IPS-18c (cell line): Measurements from ENCODE around the gene RPL29.

Experiments
- H3K4me3 ChIP-seq: 2 replicates; pipeline ENCODE4 v1.7.0; 2013; ENCODE audit warnings: low read depth, mild to moderate bottlenecking, low read length, moderate library complexity; ENCODE audit not compliant: insufficient read depth
- H3K9me3 ChIP-seq: one replicate; pipeline ENCODE4 v1.6.1; 2013; ENCODE audit warnings: mild to moderate bottlenecking, low read length, moderate library complexity; ENCODE audit not compliant: control insufficient read depth, insufficient read depth

Gene RPL29

DNA sequence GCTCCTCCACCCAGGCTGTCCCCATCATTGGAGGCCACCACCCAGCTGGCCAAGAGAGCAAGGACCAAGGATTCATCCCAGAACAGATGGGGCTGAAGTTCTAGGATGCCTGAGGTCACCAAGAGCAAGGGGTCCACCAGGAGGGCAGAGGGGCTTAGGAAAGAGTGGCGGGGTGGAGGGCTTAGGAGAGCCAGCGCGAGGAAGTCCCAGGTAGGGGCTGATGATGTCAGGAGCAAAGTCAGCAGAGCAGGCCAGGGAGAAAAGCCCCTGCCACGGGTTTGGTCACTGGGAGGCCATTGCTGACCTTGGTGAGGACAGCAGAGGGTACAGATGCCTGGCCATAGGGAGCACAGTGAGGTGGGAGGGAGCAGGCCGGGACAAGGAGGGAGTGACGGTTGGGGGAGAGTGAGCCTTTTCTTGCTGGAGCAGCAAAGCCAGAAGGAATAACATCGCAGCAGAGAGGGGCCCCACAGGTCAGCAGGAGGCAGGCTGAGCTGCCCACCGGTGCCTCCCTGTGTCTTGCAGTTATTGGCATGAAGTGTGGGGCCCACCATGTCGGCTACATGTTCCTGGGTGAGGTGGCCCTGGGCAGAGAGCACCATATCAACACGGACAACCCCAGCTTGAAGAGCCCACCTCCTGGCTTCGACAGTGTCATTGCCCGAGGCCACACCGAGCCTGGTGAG is 48.3 kb downstream of the RPL29 start:
- Histone ChIP-seq H3K4me3 (no peak overlapping the region), H3K9me3 (no peaks in the 10 kb centered on the region)

GRCh38 chr3:51946796-51947195 is 48.9 kb downstream of the RPL29 start:
- H3K9me3 ChIP-seq, result no peaks in the 10 kb centered on the region
- H3K4me3 ChIP-seq, result no peak overlapping the region

DNA sequence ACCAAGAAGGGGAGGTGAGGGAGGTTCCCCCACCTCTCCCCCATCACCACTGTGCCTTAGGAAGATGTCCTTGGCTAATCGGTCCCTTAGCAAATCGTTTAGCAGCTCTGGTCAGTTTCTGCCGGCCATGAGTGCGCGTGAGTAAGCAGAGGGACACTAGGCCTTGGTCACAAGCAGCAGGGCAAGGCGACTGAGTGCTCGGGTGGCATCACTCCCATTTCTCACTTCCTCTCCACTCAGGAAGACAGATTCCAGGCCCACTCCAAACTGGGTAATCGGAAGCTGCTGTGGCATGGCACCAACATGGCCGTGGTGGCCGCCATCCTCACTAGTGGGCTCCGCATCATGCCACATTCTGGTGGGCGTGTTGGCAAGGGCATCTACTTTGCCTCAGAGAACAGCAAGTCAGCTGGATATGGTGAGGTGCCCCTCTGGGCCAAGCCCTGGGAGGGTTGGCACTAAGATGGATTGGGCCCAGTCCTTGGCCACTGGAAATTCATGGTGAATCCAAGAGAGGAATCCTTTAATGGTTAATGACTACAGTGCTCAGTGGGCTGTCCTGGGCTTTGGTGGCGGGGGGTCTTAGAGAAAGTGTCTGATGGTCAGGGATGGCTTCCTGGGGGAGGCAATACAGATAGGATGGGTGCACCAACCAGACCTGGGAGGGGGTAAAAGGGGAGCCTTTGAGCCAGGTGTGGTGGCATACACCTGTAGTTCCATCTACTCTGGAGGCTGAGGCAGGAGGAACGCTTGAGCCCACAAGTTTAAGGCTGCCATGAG is 49.6 kb downstream of the RPL29 start:
- H3K9me3 ChIP-seq, result no peaks in the 10 kb centered on the region
- H3K4me3 ChIP-seq, result no peak overlapping the region

DNA sequence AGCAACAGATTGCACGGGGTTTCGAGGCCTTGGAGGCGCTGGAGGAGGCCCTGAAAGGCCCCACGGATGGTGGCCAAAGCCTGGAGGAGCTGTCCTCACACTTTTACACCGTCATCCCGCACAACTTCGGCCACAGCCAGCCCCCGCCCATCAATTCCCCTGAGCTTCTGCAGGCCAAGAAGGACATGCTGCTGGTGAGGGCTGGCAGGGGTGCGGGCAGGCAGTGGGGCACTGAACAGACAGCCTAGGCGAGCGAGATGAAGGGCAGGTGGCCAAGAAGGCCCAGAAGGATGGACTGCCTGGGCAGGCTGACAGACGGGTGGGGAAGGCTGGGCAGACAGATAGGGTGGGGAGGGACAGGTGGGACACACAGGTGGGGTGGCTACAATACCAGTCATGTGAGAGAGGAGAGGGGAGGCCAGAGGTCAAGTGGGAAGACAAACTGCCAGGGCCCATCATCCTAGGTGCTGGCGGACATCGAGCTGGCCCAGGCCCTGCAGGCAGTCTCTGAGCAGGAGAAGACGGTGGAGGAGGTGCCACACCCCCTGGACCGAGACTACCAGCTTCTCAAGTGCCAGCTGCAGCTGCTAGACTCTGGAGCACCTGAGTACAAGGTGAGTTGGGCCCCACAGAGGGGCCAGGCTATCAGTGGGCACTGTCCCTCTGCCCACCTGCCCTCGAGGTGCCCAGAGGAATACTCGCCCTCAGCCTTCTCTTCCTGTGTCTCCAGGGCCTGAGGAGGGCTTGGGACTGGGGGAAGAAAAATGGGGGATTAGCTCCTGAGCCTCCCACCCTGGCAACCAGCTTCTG is 50.5 kb downstream of the RPL29 start:
- Histone ChIP-seq H3K4me3 (no peak overlapping the region), H3K9me3 (no peaks in the 10 kb centered on the region)

DNA sequence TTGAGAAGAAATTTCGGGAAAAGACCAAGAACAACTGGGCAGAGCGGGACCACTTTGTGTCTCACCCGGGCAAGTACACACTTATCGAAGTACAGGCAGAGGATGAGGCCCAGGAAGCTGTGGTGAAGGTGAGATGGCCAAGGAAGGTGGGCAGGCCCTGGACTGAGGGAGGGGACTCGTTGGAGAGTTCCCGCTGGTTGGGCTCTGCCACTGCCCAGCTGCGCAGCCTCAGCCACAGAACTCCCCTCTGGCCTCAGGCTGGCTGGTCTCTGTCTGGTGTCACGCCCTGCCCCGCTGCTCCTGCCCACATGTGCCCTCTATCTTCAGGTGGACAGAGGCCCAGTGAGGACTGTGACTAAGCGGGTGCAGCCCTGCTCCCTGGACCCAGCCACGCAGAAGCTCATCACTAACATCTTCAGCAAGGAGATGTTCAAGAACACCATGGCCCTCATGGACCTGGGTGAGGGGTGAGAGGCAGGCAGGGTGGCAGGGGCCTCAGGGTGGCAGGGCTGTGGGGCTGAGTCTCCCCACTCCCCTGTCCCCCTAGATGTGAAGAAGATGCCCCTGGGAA is 51.2 kb downstream of the RPL29 start:
- Histone ChIP-seq H3K4me3 (no peak overlapping the region), H3K9me3 (no peaks in the 10 kb centered on the region)
